ENCODE measurements around the gene PODNL1. TPM values are rescaled to one million over a fixed set of nuclear protein-coding genes. Genes with fewer than 3 reads are reported as not detected.

Gene PODNL1
- total and polyA plus RNA-seq, 2 of the 8 experiments (the other 6 are each of a cell fraction or from before 2014, with no cell fraction given) = 1.0 to 1.5 TPM

- TF ChIP-seq CHD7 (IDR thresholded peaks at IDR 0.05; ENCODE audit: insufficient replicate concordance, low read length) (no peak), CBX8 (IDR thresholded peaks at IDR 0.05; ENCODE audit: borderline replicate concordance, low read depth, low read length) (no peak), SP4 (IDR thresholded peaks at IDR 0.05; ENCODE audit: low read length) (no peak), KDM1A (IDR thresholded peaks at IDR 0.05; ENCODE audit: borderline replicate concordance, low read length) (no peak), CHD1 (IDR thresholded peaks at IDR 0.05; ENCODE audit: low read depth, low read length) (no peak)
Measured at GRCh38 chr19:13965377-13965896, 27.2 kb upstream of the PODNL1 start (continued).

Data from H1 (cell line).